Measurements from ENCODE around the gene GPALPP1. TPM values are rescaled to one million over a fixed set of nuclear protein-coding genes. Genes with fewer than 3 reads are reported as not detected.

The GPALPP1 gene
- polyA plus RNA-seq, 4 donors: 6.8 to 32.5 (median 10.0) TPM

Other genes with a start within 250 kb of the GPALPP1 start
- gene NUFIP1, start 67 bp upstream of the GPALPP1 start, polyA plus RNA-seq: 1 to 10 TPM; 1.3 to 8.2 (median 2.1) TPM
- 10 to 100 TPM; 11.6 to 18.9 (median 15.8) TPM for gene GTF2F2, start 131.0 kb downstream of the GPALPP1 start, polyA plus RNA-seq
- under 1 TPM in 2 of 4 donors, not detected in 2; 0.03 to 0.07 TPM for gene KCTD4, start 211.5 kb downstream of the GPALPP1 start, polyA plus RNA-seq